Caco-2 (cell line): ENCODE results near the gene COA1. TPM values are rescaled to one million over a fixed set of nuclear protein-coding genes. Genes with fewer than 3 reads are reported as not detected.
A peak's percentile ranks its signal among the peaks of the same experiment; 100 is the strongest.
"Not testable (repeated sequence)": the region's sequence is repeated elsewhere in the genome, so short reads cannot be mapped to it uniquely, and the experiment has no call there.

ENCODE experiments used
- Bru-seq: library from RNA; stranded (reverse); fragments of 400-500 nt; gene quantifications from one replicate; lab custom pipeline; 2021; lab: Mats Ljungman, UMichigan
- BruChase-seq, 2 experiments: library from RNA; stranded (reverse); fragments of 400-500 nt; gene quantifications; one replicate each; lab custom pipeline; 2021; lab: Mats Ljungman, UMichigan
- BruUV-seq: library from RNA; stranded (reverse); fragments of 400-500 nt; replicated peaks from 2 replicates; lab custom pipeline; 2021; lab: Mats Ljungman, UMichigan
- CTCF ChIA-PET: fragments of 300-600 bp; sonication (Branson Sonifier 250); formaldehyde crosslinking; loops from one replicate; lab custom pipeline; 2022; ENCODE audit warnings: antibody characterized with exemption; lab: Charles Lee
- POLR2A ChIA-PET: fragments of 300-600 bp; sonication (Branson Sonifier 250); formaldehyde crosslinking; loops from one replicate; lab custom pipeline; 2022; ENCODE audit warnings: antibody characterized with exemption; lab: Charles Lee
- DNase-seq, 2 experiments: peaks; one replicate each; pipeline versions ENCODE4 v3.0.0 to v3.0.0-alpha.2; 2020 to 2022
- H3K27me3 ChIP-seq: replicated peaks from 2 replicates; pipeline ENCODE4 v1.6.0; 2011; ENCODE audit warnings: low read length; ENCODE audit not compliant: control insufficient read depth, insufficient read depth
- H3K36me3 ChIP-seq: 2 replicates; pipeline ENCODE4 v1.5.1; 2011; ENCODE audit warnings: low read length; ENCODE audit not compliant: control insufficient read depth, insufficient read depth
- H3K4me1 ChIP-seq: fragments of 250-450 bp; sonication (Bioruptor Pico); 2 replicates; pipeline ENCODE4 v1.5.1; 2020; ENCODE audit warnings: mild to moderate bottlenecking
- H3K4me3 ChIP-seq: 2 replicates; pipeline ENCODE4 v1.5.1; 2011; ENCODE audit warnings: low read depth, mild to moderate bottlenecking, control low read depth, low read length
- H3K9me3 ChIP-seq: fragments of 250-450 bp; sonication (Bioruptor Pico); 2 replicates; pipeline ENCODE4 v1.5.1; 2020; ENCODE audit warnings: mild to moderate bottlenecking, moderate library complexity
- H3K27ac Mint-ChIP-seq: one replicate; pipeline ENCODE4 v1.8.0; 2022; ENCODE audit warnings: mixed read lengths; ENCODE audit not compliant: unreplicated experiment
- H3K27me3 Mint-ChIP-seq: one replicate; pipeline ENCODE4 v1.8.0; 2022; ENCODE audit warnings: mixed read lengths; ENCODE audit not compliant: insufficient read depth, unreplicated experiment
- H3K36me3 Mint-ChIP-seq: one replicate; pipeline ENCODE4 v1.8.0; 2022; ENCODE audit warnings: mild to moderate bottlenecking, mixed read lengths; ENCODE audit not compliant: insufficient read depth, unreplicated experiment
- H3K4me1 Mint-ChIP-seq: one replicate; pipeline ENCODE4 v1.8.0; 2022; ENCODE audit warnings: low read depth, mixed read lengths; ENCODE audit not compliant: unreplicated experiment
- H3K4me3 Mint-ChIP-seq: one replicate; pipeline ENCODE4 v1.8.0; 2022; ENCODE audit warnings: mild to moderate bottlenecking, moderate library complexity, mixed read lengths; ENCODE audit not compliant: unreplicated experiment
- H3K9me3 Mint-ChIP-seq: one replicate; pipeline ENCODE4 v1.8.0; 2022; ENCODE audit warnings: mixed read lengths; ENCODE audit not compliant: unreplicated experiment
- intact Hi-C: fragments of 100-400 bp; cut with micrococcal nuclease; formaldehyde crosslinking; loops from one replicate; pipeline ENCODE4 v1.10.0; 2022; ENCODE audit not compliant: unreplicated experiment
- long read RNA-seq: library from polyadenylated mRNA; stranded (forward); transcript quantifications from one replicate; pipeline ENCODE4 v2.0.0, GENCODE V29; 2022
- total RNA-seq: library from RNA; stranded (reverse); gene quantifications from 2 replicates; pipeline ENCODE4 v1.2.3, GENCODE V29; 2022
- TF ChIP-seq, protein P1 (sequence below), 2 experiments: fragments of 200-600 bp in 1 of 2; IDR thresholded peaks; 1 replicate in 1 of 2; 2 replicates in 1 of 2; pipeline versions ENCODE4 v1.5.1 to v1.8.0; 2011 to 2022; ENCODE audit warnings: antibody characterized with exemption in 1 of 2, control low read depth in 1 of 2, inconsistent platforms in 1 of 2, low read depth in 1 of 2, low read length in 1 of 2, mild to moderate bottlenecking in 1 of 2, moderate library complexity in 1 of 2; ENCODE audit not compliant: insufficient read depth in 1 of 2, severe bottlenecking in 1 of 2, unreplicated experiment in 1 of 2

Gene COA1
- total RNA-seq = 93.4 and 94.7 TPM in 2 replicates
- Bru-seq, nascent RNA = percentile 90 among the genes with signal in this experiment
- BruChase-seq, experiment 1, labeled RNA remaining after a 2-hour chase = percentile 89 among the genes with signal in this experiment
- BruChase-seq, experiment 2, labeled RNA remaining after a 6-hour chase = percentile 87 among the genes with signal in this experiment
- long read RNA-seq, transcript COA1-201 (6 exons, 927 nt) = major isoform, 33 of 69 reads
- long read RNA-seq, partial matches to known transcripts = 13 of 69 reads
- long read RNA-seq, other reads (novel, unspliced or antisense) = 17 of 69 reads

DNA sequence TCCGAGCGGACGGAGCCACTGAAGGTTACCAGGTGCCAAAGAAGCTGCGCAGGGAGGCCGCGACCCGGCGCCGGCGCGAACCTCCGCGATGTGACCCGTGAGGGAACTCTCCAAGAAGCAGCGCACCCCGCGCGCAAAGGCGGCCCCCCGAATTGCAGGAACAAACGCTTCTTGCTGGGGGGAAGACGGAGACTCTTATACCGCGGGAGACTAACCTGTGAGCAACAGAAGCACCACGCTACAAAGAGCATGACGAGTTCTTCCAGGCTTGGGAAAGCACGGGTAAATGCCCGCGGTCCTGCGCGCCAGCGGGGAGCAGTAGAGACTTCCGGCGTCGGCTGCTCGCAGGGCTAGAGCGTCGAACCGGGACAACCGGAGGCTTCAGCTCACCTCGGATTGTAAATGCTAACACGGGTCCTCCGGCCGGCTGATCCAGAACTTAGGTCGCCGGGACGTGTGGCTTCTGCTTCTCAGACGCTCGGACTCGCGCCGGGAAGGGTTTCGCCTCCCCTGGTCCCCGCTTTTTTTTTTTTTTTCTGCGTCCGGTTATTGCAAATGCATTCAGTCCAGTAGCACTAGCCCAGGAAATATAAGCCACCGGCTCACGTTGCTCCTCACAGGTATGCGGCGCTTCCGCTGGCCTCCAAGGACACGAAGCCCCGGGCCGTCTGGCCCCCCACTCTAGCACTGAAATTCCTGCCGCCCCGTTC lies at the start of gene COA1:
Gene COA1 (minus strand): TSS at position 310 of the 710 bp plus-strand sequence. CDS start 80,909 bp downstream, outside the sequence.
- Mint-ChIP-seq H3K9me3 (no peaks in the 10 kb centered on the region), H3K4me3 (peak within 1 kb of the TSS; percentile 70), H3K27me3 (no peaks in the 10 kb centered on the region), H3K4me1 (no peaks in the 10 kb centered on the region), H3K27ac (peak within 1 kb of the TSS; percentile 82), H3K36me3 (peaks cover 7% of the 10 kb centered on the region)
- Histone ChIP-seq H3K27me3 (no peaks in the 10 kb centered on the region), H3K9me3 (no peaks in the 10 kb centered on the region), H3K4me1 (peaks cover 11% of the 10 kb centered on the region; the same call in 1 of the 2 replicates), H3K36me3 (no peaks in the 10 kb centered on the region), H3K4me3 (peak within 1 kb of the TSS; percentile 65)
- no TSS peak for BruUV-seq
- DNase-seq = peak; percentile 88 to 90
- ChIA-PET POLR2A (interaction anchor here (0.7 to 1.0 kb wide), 5 partner anchors 9 to 243 kb away, joined by 3 to 7 read pairs (median 5); partner anchors contain the start of gene STK17A), CTCF (interaction anchor here (0.5 to 1.1 kb wide), 6 partner anchors 8 to 1107 kb away, joined by 3 to 13 read pairs (median 4); partner anchors contain the start of gene STK17A)
- TF ChIP-seq, protein P1, sequence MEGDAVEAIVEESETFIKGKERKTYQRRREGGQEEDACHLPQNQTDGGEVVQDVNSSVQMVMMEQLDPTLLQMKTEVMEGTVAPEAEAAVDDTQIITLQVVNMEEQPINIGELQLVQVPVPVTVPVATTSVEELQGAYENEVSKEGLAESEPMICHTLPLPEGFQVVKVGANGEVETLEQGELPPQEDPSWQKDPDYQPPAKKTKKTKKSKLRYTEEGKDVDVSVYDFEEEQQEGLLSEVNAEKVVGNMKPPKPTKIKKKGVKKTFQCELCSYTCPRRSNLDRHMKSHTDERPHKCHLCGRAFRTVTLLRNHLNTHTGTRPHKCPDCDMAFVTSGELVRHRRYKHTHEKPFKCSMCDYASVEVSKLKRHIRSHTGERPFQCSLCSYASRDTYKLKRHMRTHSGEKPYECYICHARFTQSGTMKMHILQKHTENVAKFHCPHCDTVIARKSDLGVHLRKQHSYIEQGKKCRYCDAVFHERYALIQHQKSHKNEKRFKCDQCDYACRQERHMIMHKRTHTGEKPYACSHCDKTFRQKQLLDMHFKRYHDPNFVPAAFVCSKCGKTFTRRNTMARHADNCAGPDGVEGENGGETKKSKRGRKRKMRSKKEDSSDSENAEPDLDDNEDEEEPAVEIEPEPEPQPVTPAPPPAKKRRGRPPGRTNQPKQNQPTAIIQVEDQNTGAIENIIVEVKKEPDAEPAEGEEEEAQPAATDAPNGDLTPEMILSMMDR (IDR thresholded peaks at IDR 0.05; ENCODE audit: insufficient read depth in 1 of 2, low read depth in 1 of 2, low read length in 1 of 2, severe bottlenecking in 1 of 2, unreplicated experiment in 1 of 2) = no peak
- intact Hi-C loops = loop anchor here (2.0 kb wide), 2 partner anchors 29 to 109 kb away; partner anchors contain the start of gene BLVRA

GRCh38 chr7:43778293-43779044 lies 49.1 kb upstream of the COA1 start:
- H3K4me1 Mint-ChIP-seq = peaks cover 10% of the 10 kb centered on the region
- H3K9me3 ChIP-seq, H3K4me3 Mint-ChIP-seq, H3K4me3 ChIP-seq, DNase-seq, H3K4me1 ChIP-seq, H3K27ac Mint-ChIP-seq, H3K36me3 Mint-ChIP-seq, H3K27me3 ChIP-seq, H3K36me3 ChIP-seq, BruUV-seq, intact Hi-C loops, POLR2A ChIA-PET, CTCF ChIA-PET, H3K27me3 Mint-ChIP-seq: not testable (repeated sequence)
- peaks cover 19% of the 10 kb centered on the region for H3K9me3 Mint-ChIP-seq

DNA sequence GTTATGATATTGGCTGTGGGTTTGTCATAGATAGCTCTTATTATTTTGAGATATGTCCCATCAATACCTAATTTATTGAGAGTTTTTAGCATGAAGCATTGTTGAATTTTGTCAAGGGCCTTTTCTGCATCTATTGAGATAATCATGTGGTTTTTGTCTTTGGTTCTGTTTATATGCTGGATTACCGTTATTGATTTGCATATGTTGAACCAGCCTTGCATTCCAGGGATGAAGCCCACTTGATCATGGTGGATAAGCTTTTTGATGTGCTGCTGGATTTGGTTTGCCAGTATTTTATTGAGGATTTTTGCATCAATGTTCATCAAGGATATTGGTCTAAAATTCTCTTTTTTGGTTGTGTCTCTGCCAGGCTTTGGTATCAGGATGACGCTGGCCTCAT lies 45.9 kb upstream of the COA1 start:
- H3K27me3 ChIP-seq, H3K27me3 Mint-ChIP-seq, H3K9me3 ChIP-seq, H3K4me1 Mint-ChIP-seq, H3K27ac Mint-ChIP-seq, H3K36me3 Mint-ChIP-seq, CTCF ChIA-PET, intact Hi-C loops, POLR2A ChIA-PET, H3K4me3 ChIP-seq, DNase-seq, H3K4me1 ChIP-seq, H3K36me3 ChIP-seq, H3K4me3 Mint-ChIP-seq, BruUV-seq: not testable (repeated sequence)
- peaks cover 19% of the 10 kb centered on the region for H3K9me3 Mint-ChIP-seq

DNA sequence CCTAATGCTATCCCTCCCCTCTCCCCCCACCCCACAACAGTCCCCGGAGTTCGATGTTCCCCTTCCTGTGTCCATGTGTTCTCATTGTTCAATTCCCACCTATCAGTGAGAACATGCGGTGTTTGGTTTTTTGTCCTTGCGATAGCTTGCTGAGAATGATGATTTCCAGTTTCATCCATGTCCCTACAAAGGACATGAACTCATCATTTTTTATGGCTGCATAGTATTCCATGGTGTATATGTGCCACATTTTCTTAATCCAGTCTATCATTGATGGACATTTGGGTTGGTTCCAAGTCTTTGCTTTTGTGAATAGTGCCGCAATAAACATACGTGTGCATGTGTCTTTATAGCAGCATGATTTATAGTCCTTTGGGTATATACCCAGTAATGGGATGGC lies 43.9 kb upstream of the COA1 start:
- CTCF ChIA-PET, H3K4me1 Mint-ChIP-seq, H3K4me3 ChIP-seq, intact Hi-C loops, DNase-seq, H3K4me1 ChIP-seq, H3K27ac Mint-ChIP-seq, H3K27me3 ChIP-seq, H3K9me3 ChIP-seq, H3K4me3 Mint-ChIP-seq, H3K36me3 ChIP-seq, BruUV-seq, H3K27me3 Mint-ChIP-seq, H3K36me3 Mint-ChIP-seq, H3K9me3 Mint-ChIP-seq, POLR2A ChIA-PET: not testable (repeated sequence)
